ENCODE results near the gene SPAG16.

GRCh38 chr2:213834746-213835145 is 550.5 kb downstream of the SPAG16 start:
- TF ChIP-seq EZH2 (IDR thresholded peaks at IDR 0.05) (no peak), POLR2AphosphoS5 (IDR thresholded peaks at IDR 0.05; ENCODE audit: borderline replicate concordance, low read depth, low read length) (no peak)
